Activated naive CD8-positive, alpha-beta T cell treated with anti-CD3 and anti-CD28 coated beads, Interleukin-2, amount 50 U/mL, for 16 hours (primary cell): Measurements from ENCODE around the gene SRPK2.
"Not testable (repeated sequence)": the region's sequence is repeated elsewhere in the genome, so short reads cannot be mapped to it uniquely, and the experiment has no call there.

Experiments used
- DNase-seq: peaks from one replicate; pipeline ENCODE4 v3.0.0-alpha.2; 2020; ENCODE audit warnings: low read depth, low spot score

SRPK2 gene

GRCh38 chr7:105304040-105304895 lies 84.5 kb downstream of the SRPK2 start:
- DNase-seq = no peak

- DNase-seq = not testable (repeated sequence)
Measured at GRCh38 chr7:105300587-105300986, 88.1 kb downstream of the SRPK2 start.

GRCh38 chr7:105298439-105298894 lies 90.3 kb downstream of the SRPK2 start:
- DNase-seq = no peak

GRCh38 chr7:105297985-105298384 lies 90.7 kb downstream of the SRPK2 start:
- DNase-seq = no peak

- DNase-seq = no peak
Measured at GRCh38 chr7:105297309-105297708, 91.4 kb downstream of the SRPK2 start.

DNA sequence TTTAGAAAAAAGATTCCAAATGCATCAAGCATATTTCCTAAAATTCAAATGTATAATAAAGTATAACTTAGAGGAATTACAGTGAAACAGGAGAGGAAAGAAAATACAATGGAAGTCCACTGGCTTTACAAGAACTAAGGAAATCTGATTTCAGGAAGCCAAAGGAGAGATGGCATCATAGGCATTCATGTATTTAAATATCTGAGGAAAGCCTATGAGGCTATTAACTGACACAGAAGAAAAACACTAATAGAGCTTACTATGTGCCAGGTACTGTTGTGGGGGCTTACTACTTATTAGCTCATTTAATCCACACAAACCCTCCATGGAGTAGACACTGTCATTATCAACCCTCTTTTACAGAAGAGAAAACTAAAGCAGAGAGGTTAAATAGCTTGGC lies 92.2 kb downstream of the SRPK2 start:
- DNase-seq = no peak

DNA sequence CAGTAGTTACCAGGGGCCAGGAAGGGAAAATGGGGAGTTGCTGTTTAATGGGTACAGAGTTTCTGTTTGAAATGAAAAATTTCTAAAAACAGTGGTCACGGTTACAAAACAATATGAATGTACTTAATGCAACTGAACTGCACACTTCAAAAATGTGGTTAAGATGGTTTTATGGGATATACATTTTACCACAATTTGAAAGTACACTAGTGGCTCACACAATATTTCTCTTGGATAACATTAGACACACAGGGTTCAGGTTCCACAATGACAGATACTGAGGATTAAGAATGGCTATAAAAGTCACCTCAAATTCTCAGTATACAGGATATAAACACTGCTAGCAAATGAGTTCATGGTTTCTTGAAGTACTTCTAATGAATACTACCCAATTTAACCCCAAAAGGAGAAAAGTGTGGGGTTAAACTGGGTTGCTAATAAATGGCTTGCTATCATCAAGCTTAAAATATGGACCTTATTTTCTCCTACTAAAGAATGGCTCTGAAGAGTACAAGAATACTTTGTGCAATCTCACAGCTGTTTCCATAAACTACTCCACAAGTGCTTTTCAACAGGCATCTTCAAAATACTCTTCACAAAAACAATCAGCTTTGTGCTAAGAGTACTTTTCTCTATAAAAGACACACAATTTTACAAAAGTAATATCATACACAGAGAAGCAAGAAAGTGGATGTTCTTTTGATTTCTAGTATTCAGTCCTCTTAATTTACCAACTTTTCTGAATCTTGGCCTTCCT lies 92.9 kb downstream of the SRPK2 start:
- DNase-seq = no peak

DNA sequence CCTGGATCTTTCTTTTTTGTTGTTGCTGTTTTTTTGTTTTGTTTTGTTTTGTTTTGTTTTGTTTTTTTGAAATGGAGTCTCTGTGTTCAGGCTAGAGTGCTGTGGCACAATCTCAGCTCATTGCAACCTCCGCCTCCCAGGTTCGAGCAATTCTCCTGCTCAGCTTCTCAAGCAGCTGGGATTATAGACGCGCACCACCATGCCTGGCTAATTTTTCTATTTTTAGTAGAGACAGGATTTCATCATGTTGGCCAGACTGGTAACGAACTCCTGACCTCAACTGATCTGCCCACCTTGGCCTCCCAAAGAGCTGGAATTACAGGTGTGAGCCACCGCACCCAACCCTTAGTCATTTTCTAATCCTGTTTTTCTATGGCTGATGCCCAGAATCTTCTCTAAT lies 94.2 kb downstream of the SRPK2 start:
- DNase-seq = not testable (repeated sequence)

DNA sequence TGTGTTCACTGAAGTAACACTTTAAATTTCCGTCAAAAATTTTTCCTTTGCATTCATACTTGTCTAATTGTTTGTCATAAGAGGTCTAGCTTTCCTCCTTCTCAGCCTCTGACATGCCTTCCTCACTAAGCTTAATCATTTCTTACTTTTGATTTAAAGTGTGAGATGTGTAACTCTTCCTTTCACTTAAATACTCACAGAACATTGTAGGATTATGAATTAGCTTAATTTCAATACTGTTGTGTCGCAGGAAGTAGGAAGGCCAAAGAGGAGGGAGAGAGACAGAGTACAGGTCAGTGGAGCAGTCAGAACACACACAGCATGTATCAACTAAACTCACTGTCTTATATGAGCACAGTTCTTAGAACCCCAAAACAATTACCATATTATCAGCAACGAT lies 99.0 kb downstream of the SRPK2 start:
- no peak for DNase-seq

GRCh38 chr7:105286441-105286840 lies 102.3 kb downstream of the SRPK2 start:
- no peak for DNase-seq

DNA sequence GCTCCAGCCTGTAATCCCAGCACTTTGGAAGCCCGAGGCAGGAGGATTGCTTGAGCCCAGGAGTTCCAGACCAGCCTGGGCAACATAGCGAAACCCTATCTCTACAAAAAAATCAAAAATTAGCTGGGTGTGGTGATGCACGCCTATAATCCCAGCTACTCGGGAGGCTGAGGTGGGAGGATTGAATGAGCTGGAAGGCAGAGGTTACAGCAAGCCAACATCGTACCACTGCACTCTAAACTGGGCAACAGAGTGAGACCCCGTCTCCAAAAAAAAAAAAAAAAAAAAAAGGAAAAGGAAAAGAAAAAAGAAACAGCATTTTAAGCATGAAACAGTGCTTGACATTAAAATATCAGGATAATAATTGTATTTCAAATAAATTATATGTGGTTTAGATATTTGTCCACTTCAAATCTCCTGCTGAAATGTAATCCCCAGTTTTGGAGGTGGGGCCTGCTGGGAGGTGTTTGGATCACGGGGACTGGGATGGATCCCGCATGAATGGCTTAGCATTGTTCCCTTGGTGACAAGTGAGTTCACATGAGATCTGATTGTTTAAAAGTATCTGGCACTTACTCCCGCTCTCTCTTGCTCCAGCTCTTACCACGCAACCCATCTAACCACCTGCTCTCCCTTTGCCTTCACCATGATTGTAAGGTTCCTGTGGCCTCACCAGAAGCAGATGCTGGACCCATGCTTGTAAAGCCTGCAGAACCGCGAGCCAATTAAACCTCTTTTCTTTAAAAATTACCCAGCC lies 103.4 kb downstream of the SRPK2 start:
- DNase-seq = no peak

- no peak for DNase-seq
Measured at GRCh38 chr7:105284014-105284413, 104.7 kb downstream of the SRPK2 start.

- no peak for DNase-seq
Measured at GRCh38 chr7:105281966-105282365, 106.8 kb downstream of the SRPK2 start.

DNA sequence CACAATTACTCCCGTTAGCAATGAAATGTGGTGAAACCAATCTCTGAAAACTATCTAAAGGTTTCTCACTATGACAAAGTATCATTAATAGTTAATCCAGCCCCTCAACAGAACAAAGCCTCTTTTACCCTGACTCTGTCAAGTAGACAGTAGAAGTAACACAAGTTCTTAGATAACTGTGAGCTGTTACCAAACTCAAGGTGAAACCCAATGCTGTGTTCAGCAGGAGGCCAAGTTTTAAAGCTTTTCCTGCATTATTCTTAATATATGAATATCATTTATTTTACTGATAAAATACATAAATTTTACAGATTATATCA lies 109.1 kb downstream of the SRPK2 start:
- no peak for DNase-seq

GRCh38 chr7:105278973-105279687 lies 109.6 kb downstream of the SRPK2 start:
- no peak for DNase-seq

GRCh38 chr7:105278565-105278964 lies 110.2 kb downstream of the SRPK2 start:
- no peak for DNase-seq

GRCh38 chr7:105277341-105277740 lies 111.4 kb downstream of the SRPK2 start:
- DNase-seq = no peak

- no peak for DNase-seq
Measured at GRCh38 chr7:105270117-105270516, 118.6 kb downstream of the SRPK2 start.

GRCh38 chr7:105269397-105269796 lies 119.3 kb downstream of the SRPK2 start:
- no peak for DNase-seq

DNA sequence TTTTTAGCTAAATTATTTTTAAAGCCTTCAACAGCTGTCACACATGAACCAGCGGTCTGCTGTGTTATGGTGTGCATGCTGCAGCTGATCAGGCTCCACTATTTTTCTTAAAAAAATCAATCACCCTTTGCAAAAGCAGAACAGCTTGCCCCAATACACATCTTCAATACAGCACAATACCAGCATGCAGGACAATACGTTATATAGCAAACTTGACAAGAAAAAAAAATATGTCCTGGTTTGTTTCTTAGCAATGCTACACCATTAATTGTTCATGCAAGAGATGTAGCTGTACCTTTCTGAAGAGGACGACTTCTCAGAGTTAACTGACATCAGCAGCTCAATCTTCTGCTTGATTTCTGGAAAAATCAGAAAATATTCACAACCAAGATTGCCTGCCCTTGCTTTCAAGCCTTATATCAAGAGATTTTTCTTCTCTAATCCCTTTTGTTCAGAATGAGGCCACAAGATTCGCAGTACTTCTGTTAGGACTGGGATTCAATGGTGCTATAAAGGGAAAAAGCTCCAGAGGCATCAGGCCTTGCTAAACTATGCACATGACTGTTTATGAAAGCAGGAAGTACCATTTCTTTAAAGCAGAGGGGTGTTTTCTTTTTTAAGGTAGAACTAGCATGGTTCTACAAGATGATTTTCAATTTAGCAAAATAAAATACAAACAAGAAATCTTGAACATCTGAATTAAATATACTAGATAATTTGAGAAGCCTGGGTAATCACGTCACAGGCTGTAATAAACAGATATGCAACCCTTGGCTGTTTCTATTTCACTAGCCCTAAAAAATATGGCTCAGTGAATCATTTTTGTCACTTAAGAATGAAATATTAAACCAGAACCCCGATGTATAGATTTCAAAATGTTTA lies 120.0 kb downstream of the SRPK2 start:
- DNase-seq = no peak

- no peak for DNase-seq
Measured at GRCh38 chr7:105268056-105268455, 120.7 kb downstream of the SRPK2 start.
